Measurements from ENCODE around the gene TMEM81.

- TF ChIP-seq CTCF (conservative IDR thresholded peaks at IDR 0.05) (no peak), ZFX (IDR thresholded peaks at IDR 0.05) (no peak)
These were observed 26.3 kb downstream of the TMEM81 start for GRCh38 chr1:205057808-205058575.
